RPMI7951 (cell line): Measurements from ENCODE around the gene CD177. TPM values are rescaled to one million over a fixed set of nuclear protein-coding genes. Genes with fewer than 3 reads are reported as not detected.
"Not testable (repeated sequence)": the region's sequence is repeated elsewhere in the genome, so short reads cannot be mapped to it uniquely, and the experiment has no call there.

Experiments used
- DNase-seq: peaks from one replicate; pipeline ENCODE4 v3.0.0-alpha.2; 2012; ENCODE audit warnings: low read depth
- total RNA-seq: library from RNA; depleted of rRNA; stranded (reverse); fragments of >200 nt; shearing (Covaris generic); gene quantifications from 2 replicates; pipeline ENCODE4 v1.2.3, GENCODE V29; 2014

CD177 gene
- total RNA-seq, 1 experiment from 2014 or later = not detected

GRCh38 chr19:43332058-43332922 is 21.2 kb upstream of the CD177 start:
- DNase-seq = no peak

- DNase-seq = not testable (repeated sequence)
These were observed 17.0 kb upstream of the CD177 start for GRCh38 chr19:43336508-43336907.

DNA sequence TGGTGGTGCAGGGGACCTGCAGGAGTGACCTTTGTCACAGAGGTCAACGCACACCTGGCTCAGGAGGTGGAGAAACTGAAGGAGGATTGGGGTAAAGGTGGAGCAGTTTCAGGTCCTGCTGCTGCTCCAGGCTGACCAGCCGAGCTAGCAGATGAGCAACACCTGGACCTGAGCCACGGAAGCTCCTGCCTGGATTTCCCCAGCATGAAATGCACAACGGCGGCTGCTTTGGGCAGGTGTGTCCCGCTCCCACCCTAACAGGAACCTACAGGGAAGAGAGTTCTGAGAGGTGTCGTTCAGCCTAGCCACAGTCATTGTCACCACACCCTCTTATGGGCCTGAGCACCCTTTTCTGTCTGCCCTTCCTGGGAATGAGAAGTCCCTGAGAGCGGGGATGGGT is 15.7 kb upstream of the CD177 start:
- DNase-seq = no peak

DNA sequence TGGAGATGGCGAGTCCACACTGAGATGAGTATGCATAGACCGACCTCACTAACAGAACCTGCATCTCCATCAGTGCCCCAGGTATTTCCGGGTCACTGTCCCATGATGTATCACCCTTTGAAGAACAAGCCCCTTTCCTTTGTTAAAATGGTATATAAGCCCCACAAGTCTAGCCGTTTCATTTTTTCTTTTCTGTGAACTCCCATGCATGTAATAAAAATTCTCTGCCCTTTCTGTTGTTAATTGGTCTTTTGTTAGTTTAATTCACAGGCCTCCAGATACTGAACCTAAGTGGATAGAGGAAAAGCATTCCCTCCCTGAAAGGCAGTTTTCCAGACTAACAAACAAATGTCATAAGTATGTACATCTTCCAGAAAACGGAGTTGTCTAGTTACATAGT is 15.0 kb upstream of the CD177 start:
- DNase-seq = no peak

DNA sequence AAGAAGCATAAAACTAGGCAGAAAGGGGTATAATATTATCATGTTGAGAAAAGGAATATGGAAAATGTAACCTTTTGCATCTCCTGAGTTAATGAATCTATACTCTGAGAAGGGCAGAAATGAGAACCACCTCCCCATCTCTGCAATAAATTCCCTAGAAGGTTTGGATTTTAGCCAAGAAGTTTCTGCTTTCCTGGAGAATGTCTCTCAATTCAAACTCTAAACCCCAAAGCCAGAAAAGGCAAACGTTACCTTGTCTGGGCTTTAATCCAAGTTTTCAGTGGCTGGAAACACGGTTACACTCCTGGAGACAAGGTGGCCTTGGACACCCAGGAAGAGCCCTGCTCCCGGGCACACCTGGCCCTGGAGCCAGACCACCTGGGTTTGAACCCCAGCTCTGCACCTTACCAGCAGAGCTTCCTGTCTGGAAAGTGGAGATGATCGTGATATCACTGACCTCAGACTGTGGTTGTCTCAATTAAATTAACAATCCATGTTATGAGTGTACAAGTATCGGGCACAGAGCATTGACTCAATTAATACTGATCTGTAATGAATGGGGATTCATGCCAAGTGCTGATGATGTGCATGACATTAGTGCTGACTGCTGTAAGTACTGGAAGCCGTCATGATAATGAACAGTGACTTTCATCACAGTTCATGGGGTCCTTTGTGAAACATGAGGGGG is 14.1 kb upstream of the CD177 start:
- not testable (repeated sequence) for DNase-seq

DNA sequence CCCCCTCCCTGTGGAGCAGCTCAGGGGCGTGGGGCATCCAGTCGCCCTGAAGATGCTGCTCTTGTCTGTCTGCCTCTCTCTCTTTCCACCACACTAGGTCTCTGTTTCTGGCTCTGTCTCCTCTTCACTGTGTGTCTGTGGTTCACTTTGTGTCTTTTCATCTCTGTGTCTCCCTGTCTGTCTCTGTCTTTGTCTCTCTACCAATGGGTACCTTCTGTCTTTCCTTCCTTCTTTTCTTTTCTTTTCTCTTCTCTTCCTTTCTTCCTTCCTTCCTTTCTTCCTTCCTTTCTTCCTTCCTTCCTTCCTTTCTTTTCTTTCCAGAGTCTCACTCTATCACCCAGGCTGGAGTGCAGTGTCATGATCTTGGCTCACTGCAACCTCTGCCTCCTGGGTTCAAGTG is 13.4 kb upstream of the CD177 start:
- not testable (repeated sequence) for DNase-seq

GRCh38 chr19:43341098-43341497 is 12.4 kb upstream of the CD177 start:
- not testable (repeated sequence) for DNase-seq

- peak; percentile 90 for DNase-seq
These were observed 11.4 kb upstream of the CD177 start for GRCh38 chr19:43342104-43342503.

DNA sequence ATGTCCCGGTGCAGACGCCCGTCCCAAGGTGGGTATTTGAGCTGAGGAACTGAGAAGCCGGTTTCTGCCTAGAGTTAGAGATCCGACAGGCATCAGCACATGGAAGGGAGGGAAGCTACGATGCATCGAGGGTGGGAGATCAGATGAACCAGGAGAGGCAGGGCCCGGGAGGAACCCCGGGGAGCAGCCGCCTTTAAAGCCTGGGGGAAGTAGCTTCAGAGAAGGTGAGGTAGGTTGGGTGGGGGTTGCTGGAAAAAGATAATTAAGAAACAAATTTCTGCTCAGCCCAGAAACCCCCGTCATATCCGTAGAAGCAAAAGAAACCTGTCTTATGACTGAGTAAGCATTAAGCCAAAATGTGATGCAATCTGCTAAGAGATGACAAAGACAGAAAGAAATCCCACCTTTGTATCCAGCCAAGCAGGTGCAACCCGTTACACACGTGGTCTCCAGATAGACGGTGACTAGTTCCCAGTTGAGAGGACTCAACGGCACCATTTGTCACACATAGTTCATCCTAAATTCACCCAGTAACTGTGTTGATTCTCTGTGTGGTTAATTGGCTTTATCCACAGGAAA is 9.1 kb upstream of the CD177 start:
- DNase-seq = not testable (repeated sequence)

DNA sequence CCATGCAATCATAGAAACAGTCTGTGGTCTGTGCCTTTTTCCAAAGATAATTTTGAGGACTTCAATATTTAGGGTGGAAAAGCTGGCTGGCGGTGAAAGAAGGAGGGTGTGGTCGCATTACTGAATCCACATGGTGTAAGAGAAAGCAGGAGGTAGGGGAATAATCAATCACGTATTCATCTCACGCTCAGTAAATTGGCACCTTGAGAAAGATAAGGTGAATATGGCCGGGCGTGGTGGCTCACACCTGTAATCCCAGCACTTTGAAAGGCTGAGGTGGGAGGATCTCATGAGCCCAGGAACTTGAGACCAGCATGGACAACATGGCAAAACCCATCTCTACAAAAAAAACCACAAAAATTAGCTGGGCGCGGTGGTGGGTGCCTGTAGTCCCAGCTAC is 3.7 kb upstream of the CD177 start:
- DNase-seq = not testable (repeated sequence)

DNA sequence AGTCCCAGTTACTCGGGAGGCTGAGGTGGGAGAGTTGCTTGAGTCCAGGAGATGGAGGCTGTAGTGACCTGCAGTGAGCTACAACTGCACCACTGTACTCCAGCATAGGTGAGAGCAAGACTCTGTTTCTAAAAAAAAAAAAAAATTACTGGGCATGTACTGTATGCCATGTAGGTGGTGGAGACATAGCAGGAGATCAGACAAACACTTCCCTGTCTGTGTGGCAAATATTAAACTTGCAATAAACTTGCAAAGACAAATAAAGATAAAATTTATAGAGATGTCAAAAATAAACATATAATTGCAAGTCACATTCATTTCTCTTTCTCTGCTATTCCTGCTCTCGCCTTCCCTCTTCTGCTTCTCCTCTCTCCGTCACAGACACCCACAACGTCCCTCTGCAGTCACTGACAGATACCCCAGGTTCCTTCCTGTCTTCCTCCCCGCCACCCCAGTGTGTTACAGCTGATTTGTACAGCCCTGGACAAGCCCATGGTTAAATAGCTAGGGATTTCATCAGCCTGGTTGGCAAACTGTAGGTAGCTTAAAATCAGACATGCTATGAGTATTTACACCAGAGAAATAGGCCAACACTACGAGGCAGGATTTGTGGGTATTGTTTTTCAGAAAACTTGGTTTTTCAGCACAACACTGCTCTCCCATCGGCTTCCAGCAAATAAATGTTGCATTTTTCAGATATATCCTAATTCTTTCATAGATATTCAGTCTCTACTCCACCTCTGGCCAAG is 1.3 kb upstream of the CD177 start:
- no peak for DNase-seq

- no peak for DNase-seq
These were observed 780 bp downstream of the CD177 start for GRCh38 chr19:43354305-43354627.

- DNase-seq = not testable (repeated sequence)
These were observed 3.3 kb downstream of the CD177 start for GRCh38 chr19:43356749-43357148.

- peak; percentile 84 for DNase-seq
These were observed 8.7 kb downstream of the CD177 start for GRCh38 chr19:43362179-43362578.

DNA sequence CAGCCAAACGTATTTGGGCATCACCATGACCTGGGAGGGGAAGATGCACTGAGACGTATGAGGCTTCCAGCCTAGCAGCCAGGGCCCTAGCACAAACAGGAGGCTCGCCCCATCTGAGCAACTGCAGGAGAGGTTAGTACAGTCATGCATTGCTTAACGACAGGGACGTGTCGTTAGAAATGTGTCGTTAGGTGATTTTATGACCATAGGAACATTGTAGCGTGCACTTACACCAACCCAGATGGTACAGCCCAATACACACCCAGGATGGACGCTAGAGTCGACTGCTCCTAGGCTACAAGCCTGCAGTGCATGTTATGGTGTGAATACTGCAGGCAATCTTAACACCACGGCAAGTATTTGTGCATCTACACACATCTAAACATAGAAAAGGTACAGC is 9.3 kb downstream of the CD177 start:
- peak; percentile 18 for DNase-seq

- DNase-seq = not testable (repeated sequence)
These were observed 12.2 kb downstream of the CD177 start for GRCh38 chr19:43365677-43366076.

- no peak for DNase-seq
These were observed 14.3 kb downstream of the CD177 start for GRCh38 chr19:43367822-43368221.

DNA sequence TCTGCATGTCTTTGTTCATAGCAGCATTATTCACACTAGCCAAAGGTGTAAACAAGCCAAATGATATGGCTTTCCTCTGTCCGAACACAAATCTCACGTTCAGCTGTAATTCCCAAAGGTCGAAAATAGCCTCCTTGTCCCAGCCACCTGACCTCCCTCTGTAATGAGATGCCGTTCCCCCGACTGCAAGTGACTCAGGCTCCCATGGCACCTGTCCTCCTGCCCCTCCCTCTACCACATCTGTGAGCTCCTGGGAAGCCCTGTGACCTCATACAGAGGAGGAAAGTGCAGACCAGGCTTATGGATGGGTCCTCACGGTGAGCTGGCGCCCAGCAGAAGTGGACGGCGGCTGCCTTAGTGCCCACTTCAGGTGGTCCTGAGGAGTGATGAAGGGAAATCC is 15.4 kb downstream of the CD177 start:
- DNase-seq = not testable (repeated sequence)

DNA sequence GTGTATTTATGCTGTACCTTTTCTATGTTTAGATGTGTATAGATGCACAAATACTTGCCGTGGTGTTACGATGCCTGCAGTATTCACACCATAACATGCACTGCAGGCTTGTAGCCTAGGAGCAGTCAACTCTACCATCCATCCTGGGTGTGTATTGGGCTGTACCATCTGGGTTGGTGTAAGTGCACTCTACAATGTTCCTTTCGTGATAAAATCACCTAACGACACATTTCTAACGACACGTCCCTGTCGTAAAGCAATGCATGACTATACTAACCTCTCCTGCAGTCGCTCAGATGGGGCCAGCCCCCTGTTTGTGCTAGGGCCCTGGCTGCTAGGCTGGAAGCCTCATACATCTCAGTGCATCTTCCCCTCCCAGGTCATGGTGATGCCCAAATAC is 18.4 kb downstream of the CD177 start:
- DNase-seq = no peak

DNA sequence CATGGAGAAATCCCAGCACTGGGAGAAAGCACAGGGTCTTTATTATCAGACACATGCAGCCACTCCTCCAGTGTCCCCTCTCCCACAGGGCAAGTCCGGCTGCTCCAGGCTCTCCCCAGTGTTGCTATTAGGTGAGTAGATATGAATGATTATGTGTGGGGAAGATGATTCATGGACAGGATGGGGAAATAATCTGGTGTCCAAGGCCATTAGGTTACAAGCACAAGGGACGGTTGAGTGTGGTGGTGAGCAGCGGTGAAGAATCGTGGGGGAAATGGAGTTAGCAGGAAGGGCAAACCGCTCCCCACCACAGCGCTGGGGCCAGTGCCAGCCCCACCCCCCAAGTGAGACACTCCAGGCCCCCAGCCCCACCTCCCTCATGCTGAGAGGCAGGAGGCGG is 19.0 kb downstream of the CD177 start:
- peak; percentile 36 for DNase-seq

DNA sequence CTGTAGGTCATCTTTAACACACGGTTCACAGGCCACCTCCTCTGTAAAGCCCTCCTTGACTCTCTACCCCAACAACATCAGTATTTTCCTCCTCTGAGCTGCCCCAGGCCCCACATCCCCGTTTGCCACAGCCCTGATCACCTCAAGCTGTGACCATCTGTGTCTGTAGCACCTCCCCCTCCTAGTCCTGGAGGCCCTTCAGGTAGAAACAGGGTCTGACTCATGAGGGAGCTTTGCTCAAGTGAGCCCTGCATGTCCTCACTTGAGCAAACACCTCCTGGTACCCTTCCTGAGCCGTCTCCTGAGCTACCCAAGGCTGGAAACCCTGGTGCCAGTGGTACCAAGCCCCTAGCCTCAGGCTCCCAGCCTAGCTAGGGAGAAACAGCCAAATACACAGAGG is 24.1 kb downstream of the CD177 start:
- DNase-seq = not testable (repeated sequence)

GRCh38 chr19:43380008-43380407 is 26.5 kb downstream of the CD177 start:
- no peak for DNase-seq
